Psoas muscle (tissue), 8 donors: ENCODE measurements around the gene LMF1. TPM values are rescaled to one million over a fixed set of nuclear protein-coding genes. Genes with fewer than 3 reads are reported as not detected.

Experiments
- ATAC-seq, 4 donors: fragments of 200-7000 bp; cut with Tn5 transposase; one replicate each; pipeline ENCODE4 v1.9.1; 2020; ENCODE audit warnings: moderate library complexity in 3 of 4, mild to moderate bottlenecking in 2 of 4
- DNase-seq, 2 donors: peaks; one replicate each; pipeline ENCODE4 v3.0.0-alpha.2; 2020
- H3K27ac ChIP-seq: fragments of 200-600 bp; one replicate; pipeline ENCODE4 v1.8.0; 2022
- H3K27me3 ChIP-seq, 3 donors: fragments of 200-600 bp in 1 of 3; one replicate each; pipeline versions ENCODE4 v1.6.1 to v1.8.0; 2013 to 2022; ENCODE audit warnings: low read length in 2 of 3, mild to moderate bottlenecking in 2 of 3, moderate library complexity in 1 of 3; ENCODE audit not compliant: insufficient read depth in 3 of 3
- H3K36me3 ChIP-seq, 2 donors: fragments of 200-600 bp in 1 of 2; one replicate each; pipeline versions ENCODE4 v1.6.1 to v1.8.0; 2013 to 2022; ENCODE audit warnings: low read depth in 1 of 2, mild to moderate bottlenecking in 1 of 2, moderate library complexity in 1 of 2; ENCODE audit not compliant: insufficient read depth in 1 of 2
- H3K4me1 ChIP-seq: fragments of 200-600 bp; one replicate; pipeline ENCODE4 v1.8.0; 2022
- H3K4me3 ChIP-seq: fragments of 200-600 bp; one replicate; pipeline ENCODE4 v1.8.0; 2022; ENCODE audit warnings: mild to moderate bottlenecking
- H3K9me3 ChIP-seq: fragments of 200-600 bp; one replicate; pipeline ENCODE4 v1.8.0; 2022
- CTCF ChIP-seq: fragments of 200-600 bp; IDR thresholded peaks from one replicate; pipeline ENCODE4 v1.8.0; 2022; ENCODE audit warnings: antibody characterized with exemption
- WGBS, 3 donors: extraction: QIAGEN DNeasy Blood & Tissue Kit; methylation state at CpG; one replicate each; pipeline versions ENCODE4 v1.1.6 to v1.1.7; 2013; 5-methylcytosine and 5-hydroxymethylcytosine counted together
- intact Hi-C, 2 donors: fragments of 100-400 bp; cut with DNase I; formaldehyde crosslinking; loops; one replicate each; pipeline versions ENCODE4 v1.11.0 to v1.14.2; 2022
- polyA plus RNA-seq, 3 donors: library from polyadenylated mRNA; stranded (reverse); fragments of 200-250 nt; gene quantifications; one replicate each; pipeline ENCODE4 v1.2.3, GENCODE V29; 2013
- total RNA-seq, 4 donors: library from RNA; stranded (reverse); fragmentation: NEBNext Ultra II Directional in 2 of 4; extraction: Animal tissue kit (Norgen Biotek cat#: 25700) in 2 of 4; gene quantifications; one replicate each; pipeline versions ENCODE4 v1.2.1 to v1.2.4, GENCODE V29; 2021 to 2023
- donor health status: healthy with polysubstance abuse.
- donor health status: DM: no; HTN: no; CAD: no; lungs with moderate emphysema.
- donor health status: Bipolar disorder and iron deficiency.
- donor health status: healthy.
- donor health status: DM: yes; HTN: yes; CAD: no.
- donor health status: DM: no; HTN: no; CAD: no.
- donor health status: DM: no; HTN: no; CAD: no.
- donor health status: DM: yes; HTN: yes; CAD: no.

Gene LMF1
- total and polyA plus RNA-seq, 7 donors = 1.9 to 9.0 (median 4.0) TPM

- Histone ChIP-seq H3K4me3 (no peak overlapping the region), H3K27me3 (peaks cover 0 to 74% (median 32%) of the 10 kb centered on the region in 3 donors), H3K9me3 (no peaks in the 10 kb centered on the region), H3K36me3 (no peaks in the 10 kb centered on the region), H3K4me1 (no peaks in the 10 kb centered on the region), H3K27ac (no peak overlapping the region)
- 73 to 75% (median 75%) methylated on average over 4 to 6 of the region's 6 CpGs for WGBS, 3 donors
- TF ChIP-seq CTCF = no peak
- ATAC-seq (no peak), DNase-seq (no peak)
- intact Hi-C loops = no loop called here
These were observed 25.9 kb upstream of the LMF1 start for GRCh38 chr16:996681-997080.

GRCh38 chr16:995783-996182 lies 25.0 kb upstream of the LMF1 start:
- WGBS, 3 donors = 70 to 95% (median 93%) methylated on average over 3 of the region's 3 CpGs
- TF ChIP-seq CTCF = no peak
- DNase-seq (no peak), ATAC-seq (no peak)
- H3K27me3 ChIP-seq = peaks cover 0 to 72% (median 33%) of the 10 kb centered on the region in 3 donors
- no peaks in the 10 kb centered on the region for H3K9me3 ChIP-seq
- H3K4me3 ChIP-seq = no peak overlapping the region
- no peaks in the 10 kb centered on the region for H3K4me1 ChIP-seq
- H3K36me3 ChIP-seq = no peaks in the 10 kb centered on the region
- intact Hi-C loops = no loop called here
- H3K27ac ChIP-seq = no peak overlapping the region

GRCh38 chr16:995087-995486 lies 24.3 kb upstream of the LMF1 start:
- H3K4me1 ChIP-seq = no peaks in the 10 kb centered on the region
- no peak overlapping the region for H3K27ac ChIP-seq
- H3K36me3 ChIP-seq = no peaks in the 10 kb centered on the region
- intact Hi-C loops = no loop called here
- no peaks in the 10 kb centered on the region for H3K9me3 ChIP-seq
- 86 to 92% (median 88%) methylated on average over 3 of the region's 3 CpGs for WGBS, 3 donors
- H3K27me3 ChIP-seq = peaks cover 0 to 71% (median 33%) of the 10 kb centered on the region in 3 donors
- no peak for TF ChIP-seq CTCF
- no peak for DNase-seq
- H3K4me3 ChIP-seq = no peak overlapping the region
- ATAC-seq = no peak

DNA sequence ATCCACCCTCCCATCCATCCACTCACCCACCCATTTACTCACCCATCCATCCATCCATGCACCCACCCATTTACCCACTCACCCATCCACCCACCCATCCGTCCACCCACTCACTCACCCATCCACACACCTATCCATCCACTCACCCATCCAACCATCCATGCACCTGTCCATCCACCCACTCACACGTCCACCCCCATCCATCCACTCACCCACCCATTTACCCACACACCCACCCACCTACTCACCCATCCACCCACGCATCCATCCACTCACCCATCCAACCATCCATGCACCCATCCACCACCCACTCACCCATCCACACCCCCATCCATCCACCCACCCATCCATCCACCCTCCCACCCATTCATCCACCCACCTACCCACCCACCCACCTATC lies 22.9 kb upstream of the LMF1 start:
- DNase-seq (no peak), ATAC-seq (no peak)
- Histone ChIP-seq H3K36me3 (no peaks in the 10 kb centered on the region), H3K4me1 (no peaks in the 10 kb centered on the region), H3K9me3 (no peaks in the 10 kb centered on the region), H3K4me3 (no peak overlapping the region), H3K27ac (no peak overlapping the region), H3K27me3 (peaks cover 0 to 71% (median 32%) of the 10 kb centered on the region in 3 donors)
- no peak for TF ChIP-seq CTCF
- WGBS, 3 donors = 89 to 94% (median 91%) methylated on average over 3 of the region's 3 CpGs
- intact Hi-C loops = no loop called here

- intact Hi-C loops = no loop called here
- no peaks in the 10 kb centered on the region for H3K4me1 ChIP-seq
- no peaks in the 10 kb centered on the region for H3K36me3 ChIP-seq
- TF ChIP-seq CTCF = no peak
- no peaks in the 10 kb centered on the region for H3K9me3 ChIP-seq
- peaks cover 0 to 70% (median 29%) of the 10 kb centered on the region in 3 donors for H3K27me3 ChIP-seq
- DNase-seq = no peak
- no peak overlapping the region for H3K27ac ChIP-seq
- WGBS, 3 donors = 58 to 73% (median 59%) methylated on average over 9 of the region's 9 CpGs
- no peak for ATAC-seq
- H3K4me3 ChIP-seq = no peak overlapping the region
These were observed 21.0 kb upstream of the LMF1 start for GRCh38 chr16:991773-992172.
